AG09309 (cell line): ENCODE results near the gene PHLPP1.

Experiments used
- DNase-seq: peaks from one replicate; pipeline ENCODE4 v3.0.0-alpha.2; 2010; ENCODE audit warnings: low read depth
- H3K4me3 ChIP-seq: 2 replicates; pipeline ENCODE4 v1.5.1; 2011; ENCODE audit warnings: mild to moderate bottlenecking, low read depth, low read length, moderate library complexity; ENCODE audit not compliant: control insufficient read depth
- TF ChIP-seq, protein P1 (sequence below): IDR thresholded peaks from 2 replicates; pipeline ENCODE4 v1.5.1; 2011; ENCODE audit warnings: mild to moderate bottlenecking, low read depth, low read length, inconsistent platforms; ENCODE audit not compliant: insufficient read depth, control insufficient read depth; ENCODE audit errors: missing control alignments

The PHLPP1 gene

DNA sequence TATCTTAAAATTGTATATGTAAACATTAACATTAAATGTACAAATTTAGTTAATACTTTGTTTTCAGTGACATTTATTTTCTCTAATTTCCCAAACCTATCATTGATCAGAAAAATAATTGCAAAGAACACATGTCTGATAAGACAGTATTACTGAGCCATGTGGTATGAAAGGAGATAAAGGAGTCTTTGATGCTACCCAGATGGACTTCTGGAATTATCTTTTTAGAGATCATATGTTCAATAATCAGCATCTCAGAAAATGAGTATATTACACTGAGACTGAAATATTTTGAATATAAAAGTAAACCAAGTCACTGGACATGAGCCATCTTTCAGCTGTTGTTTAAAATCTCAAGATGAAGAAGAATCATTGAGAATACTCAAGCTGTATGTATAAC is 153.3 kb downstream of the PHLPP1 start:
- TF ChIP-seq, protein P1, sequence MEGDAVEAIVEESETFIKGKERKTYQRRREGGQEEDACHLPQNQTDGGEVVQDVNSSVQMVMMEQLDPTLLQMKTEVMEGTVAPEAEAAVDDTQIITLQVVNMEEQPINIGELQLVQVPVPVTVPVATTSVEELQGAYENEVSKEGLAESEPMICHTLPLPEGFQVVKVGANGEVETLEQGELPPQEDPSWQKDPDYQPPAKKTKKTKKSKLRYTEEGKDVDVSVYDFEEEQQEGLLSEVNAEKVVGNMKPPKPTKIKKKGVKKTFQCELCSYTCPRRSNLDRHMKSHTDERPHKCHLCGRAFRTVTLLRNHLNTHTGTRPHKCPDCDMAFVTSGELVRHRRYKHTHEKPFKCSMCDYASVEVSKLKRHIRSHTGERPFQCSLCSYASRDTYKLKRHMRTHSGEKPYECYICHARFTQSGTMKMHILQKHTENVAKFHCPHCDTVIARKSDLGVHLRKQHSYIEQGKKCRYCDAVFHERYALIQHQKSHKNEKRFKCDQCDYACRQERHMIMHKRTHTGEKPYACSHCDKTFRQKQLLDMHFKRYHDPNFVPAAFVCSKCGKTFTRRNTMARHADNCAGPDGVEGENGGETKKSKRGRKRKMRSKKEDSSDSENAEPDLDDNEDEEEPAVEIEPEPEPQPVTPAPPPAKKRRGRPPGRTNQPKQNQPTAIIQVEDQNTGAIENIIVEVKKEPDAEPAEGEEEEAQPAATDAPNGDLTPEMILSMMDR: no peak
- H3K4me3 ChIP-seq: no peak overlapping the region
- DNase-seq: no peak

DNA sequence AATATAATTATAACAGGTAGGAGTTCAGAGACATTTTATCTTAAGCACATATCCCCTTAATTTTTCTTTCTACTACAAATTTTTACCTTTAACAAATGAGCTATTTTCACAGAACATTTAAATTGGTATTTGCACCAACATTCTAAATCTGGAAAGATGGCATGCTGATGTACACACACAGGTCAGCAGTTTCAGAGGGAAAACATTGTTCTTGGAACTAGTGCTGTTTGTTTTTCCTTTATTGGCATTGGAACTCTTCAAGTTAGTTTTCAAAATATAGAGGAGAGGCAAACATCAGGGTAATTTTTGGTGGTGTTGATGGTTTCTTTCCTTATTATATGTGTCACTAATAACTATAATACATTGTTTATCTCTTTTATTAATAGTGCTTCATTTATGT is 155.3 kb downstream of the PHLPP1 start:
- H3K4me3 ChIP-seq: no peak overlapping the region
- TF ChIP-seq, protein P1: no peak
- DNase-seq: no peak

GRCh38 chr18:62875323-62875722 is 160.0 kb downstream of the PHLPP1 start:
- no peak overlapping the region for H3K4me3 ChIP-seq
- no peak for DNase-seq
- TF ChIP-seq, protein P1: no peak

DNA sequence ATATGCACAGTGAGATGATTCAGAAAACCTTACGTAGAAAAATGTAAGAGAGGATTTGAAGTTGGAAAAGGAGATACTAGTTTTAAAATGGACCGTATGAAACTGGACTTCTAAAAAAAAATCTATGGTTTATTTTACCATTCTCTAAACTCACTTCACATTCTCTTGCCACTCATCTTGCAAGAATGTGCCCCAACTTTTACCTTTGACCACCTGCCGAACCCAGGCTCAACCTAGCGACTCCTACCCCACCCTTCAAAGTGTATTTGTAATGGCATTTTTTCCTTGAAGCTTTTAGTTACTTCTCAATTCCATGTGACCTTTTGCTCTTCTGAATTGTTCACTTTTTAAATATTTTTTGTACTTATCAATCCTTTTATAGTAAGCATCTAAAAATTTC is 160.8 kb downstream of the PHLPP1 start:
- DNase-seq: no peak
- no peak overlapping the region for H3K4me3 ChIP-seq
- TF ChIP-seq, protein P1: no peak

DNA sequence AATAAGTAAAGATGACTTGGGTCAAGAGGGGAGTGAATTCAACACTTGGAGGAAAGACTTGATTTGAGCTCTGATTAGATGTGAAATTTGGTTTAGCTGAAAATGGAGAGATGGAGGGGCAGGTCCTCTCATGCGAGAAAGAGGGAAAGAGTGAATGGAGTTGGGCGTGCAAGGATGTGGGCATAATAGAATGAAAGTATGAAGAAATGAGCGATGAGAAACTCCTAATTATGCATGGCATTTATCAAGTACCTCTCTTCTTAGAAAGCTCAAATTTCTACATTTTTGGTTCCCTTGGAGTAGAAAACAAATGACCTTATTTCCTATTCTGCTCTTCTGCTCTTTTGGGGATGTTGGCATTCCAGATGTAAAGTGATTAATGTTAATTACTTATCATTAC is 161.5 kb downstream of the PHLPP1 start:
- no peak overlapping the region for H3K4me3 ChIP-seq
- DNase-seq: no peak
- TF ChIP-seq, protein P1: no peak

DNA sequence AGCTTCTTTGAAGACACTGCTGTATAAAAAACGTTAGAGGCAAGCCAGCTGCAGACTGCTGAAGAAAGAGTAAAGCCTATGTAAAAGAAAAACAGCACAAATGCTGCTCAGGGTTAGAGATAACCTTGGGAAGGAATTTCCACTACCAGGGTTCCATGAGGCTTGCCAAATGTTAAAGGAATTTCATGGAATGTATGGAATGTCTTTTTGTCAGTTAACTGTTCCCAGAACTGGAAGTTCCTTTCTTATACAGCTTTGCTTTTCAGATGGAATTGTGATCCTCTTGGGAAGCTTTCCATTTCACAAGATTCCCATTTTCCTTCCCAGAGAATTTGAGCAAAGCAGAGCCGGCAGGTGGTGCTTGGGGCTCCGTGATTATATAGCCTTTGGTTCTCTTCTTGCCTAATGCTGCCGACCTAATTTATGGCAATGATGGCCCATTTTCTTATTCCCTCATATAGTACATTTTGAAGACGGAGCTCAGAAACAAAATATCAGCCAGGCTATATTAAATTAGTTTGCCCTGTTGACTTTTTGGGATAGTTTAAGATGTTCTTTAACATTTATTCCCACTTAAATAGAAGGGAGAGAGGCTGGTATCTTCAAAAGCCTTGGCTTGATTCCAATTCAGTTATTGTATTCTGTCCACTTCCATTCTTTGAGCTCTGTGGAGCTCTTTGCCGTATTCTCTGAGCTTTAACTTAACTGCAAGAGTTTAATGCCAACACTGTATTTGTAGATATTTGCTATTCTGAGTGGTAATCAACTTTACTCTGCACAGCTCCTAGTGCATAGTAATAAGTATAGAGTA is 162.3 kb downstream of the PHLPP1 start:
- DNase-seq: peak; percentile 28
- TF ChIP-seq, protein P1: no peak
- H3K4me3 ChIP-seq: no peak overlapping the region

DNA sequence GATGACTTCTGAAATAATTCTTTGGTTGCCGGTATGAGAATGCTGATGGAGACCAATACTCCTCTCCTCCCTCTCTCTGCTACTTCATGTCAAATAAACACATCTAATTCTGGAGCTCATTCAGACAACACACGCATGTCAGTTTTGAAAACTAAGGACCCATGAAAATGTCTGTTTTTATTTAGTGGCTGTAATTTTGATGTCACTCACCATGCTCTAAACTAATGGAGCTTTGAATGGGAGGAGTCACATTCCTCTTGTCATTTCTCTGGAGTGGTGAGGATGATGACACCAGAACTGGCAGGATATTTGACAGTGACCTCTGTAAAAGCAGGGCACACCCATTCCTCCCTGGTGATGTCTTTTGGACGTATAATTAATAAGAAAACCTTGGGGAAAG is 163.0 kb downstream of the PHLPP1 start:
- TF ChIP-seq, protein P1: no peak
- DNase-seq: no peak
- no peak overlapping the region for H3K4me3 ChIP-seq
